SK-N-SH (cell line): ENCODE results near the gene CHRNE. TPM values are rescaled to one million over a fixed set of nuclear protein-coding genes. Genes with fewer than 3 reads are reported as not detected.
"Not testable (repeated sequence)": the region's sequence is repeated elsewhere in the genome, so short reads cannot be mapped to it uniquely, and the experiment has no call there.

Experiments used
- CTCF ChIA-PET: fragments of 300-600, 350-600 bp; formaldehyde crosslinking; extraction: SDS; loops from one replicate; lab custom pipeline; 2021; lab: Yijun Ruan, JAX
- POLR2A ChIA-PET: fragments of 350-600 bp; sonication (Branson Sonifier 250); formaldehyde crosslinking; extraction: SDS; loops from one replicate; lab custom pipeline; 2020; ENCODE audit warnings: antibody characterized with exemption, inconsistent platforms; lab: Yijun Ruan, JAX
- DNase-seq: peaks from one replicate; pipeline ENCODE4 v3.0.0; 2012
- H2AFZ ChIP-seq: fragments of 200-600 bp; sonication (generic); 2 replicates; pipeline ENCODE4 v1.8.1; 2016; ENCODE audit warnings: antibody characterized with exemption, mild to moderate bottlenecking, low read depth
- H3F3A ChIP-seq: fragments of 200-600 bp; sonication (generic); replicated peaks from 2 replicates; pipeline ENCODE3; 2016; ENCODE audit warnings: antibody characterized with exemption, mild to moderate bottlenecking; ENCODE audit not compliant: insufficient read depth
- H3K27ac ChIP-seq, 2 experiments: fragments of 200-500 bp in 1 of 2; fragments of 200-600 bp in 1 of 2; sonication (Bioruptor generic) in 1 of 2; sonication (generic), shearing (Covaris generic) in 1 of 2; 2 replicates each; pipeline versions ENCODE4 v1.5.1 to v1.6.1; 2014 to 2016; ENCODE audit warnings: low read depth in 2 of 2, inconsistent platforms in 1 of 2, low read length in 1 of 2, mild to moderate bottlenecking in 1 of 2, mixed read lengths in 1 of 2
- H3K27me3 ChIP-seq: fragments of 200-600 bp; sonication (generic), shearing (Covaris generic); 2 replicates; pipeline ENCODE4 v1.6.1; 2016; ENCODE audit warnings: mixed run types; ENCODE audit not compliant: insufficient read depth
- H3K36me3 ChIP-seq, 2 experiments: fragments of 200-500 bp in 1 of 2; fragments of 200-600 bp in 1 of 2; sonication (Bioruptor generic) in 1 of 2; sonication (generic) in 1 of 2; replicated peaks in 1 of 2; 2 replicates each; pipeline versions ENCODE3 to v1.5.1; 2014 to 2016; ENCODE audit warnings: low read length in 1 of 2, mild to moderate bottlenecking in 1 of 2; ENCODE audit not compliant: insufficient read depth in 2 of 2, control insufficient read depth in 1 of 2
- H3K4me1 ChIP-seq, 2 experiments: fragments of 200-500 bp in 1 of 2; fragments of 200-600 bp in 1 of 2; sonication (Bioruptor generic) in 1 of 2; sonication (generic), shearing (Covaris generic) in 1 of 2; 2 replicates each; pipeline versions ENCODE4 v1.5.1 to v1.6.1; 2014 to 2016; ENCODE audit warnings: low read depth in 1 of 2, low read length in 1 of 2, mixed run types in 1 of 2; ENCODE audit not compliant: insufficient read depth in 2 of 2, control insufficient read depth in 1 of 2
- H3K4me2 ChIP-seq: fragments of 200-600 bp; sonication (generic), shearing (Covaris generic); 2 replicates; pipeline ENCODE4 v1.6.1; 2017; ENCODE audit warnings: mixed run types
- H3K4me3 ChIP-seq, 2 experiments: fragments of 200-500 bp in 1 of 2; fragments of 200-600 bp in 1 of 2; sonication (Bioruptor generic) in 1 of 2; sonication (generic), shearing (Covaris generic) in 1 of 2; 2 replicates each; pipeline versions ENCODE4 v1.5.1 to v1.8.1; 2014 to 2016; ENCODE audit warnings: low read depth in 2 of 2, inconsistent platforms in 1 of 2, low read length in 1 of 2, mild to moderate bottlenecking in 1 of 2, mixed read lengths in 1 of 2, moderate library complexity in 1 of 2
- H3K79me2 ChIP-seq: fragments of 200-600 bp; sonication (generic); 2 replicates; pipeline ENCODE4 v1.8.1; 2017; ENCODE audit warnings: mild to moderate bottlenecking; ENCODE audit not compliant: insufficient read depth
- H3K9ac ChIP-seq: fragments of 200-600 bp; sonication (generic); 2 replicates; pipeline ENCODE4 v1.6.1; 2017; ENCODE audit warnings: mixed run types
- H3K9me2 ChIP-seq: fragments of 200-600 bp; sonication (generic); 2 replicates; pipeline ENCODE4 v1.6.1; 2017; ENCODE audit warnings: mixed run types
- H3K9me3 ChIP-seq: fragments of 200-600 bp; sonication (generic); 2 replicates; pipeline ENCODE4 v1.6.1; 2017; ENCODE audit warnings: mixed run types, mild to moderate bottlenecking, moderate library complexity
- H4K20me1 ChIP-seq: fragments of 200-600 bp; sonication (generic); 2 replicates; pipeline ENCODE4 v1.6.1; 2017; ENCODE audit warnings: mild to moderate bottlenecking, mixed run types; ENCODE audit not compliant: insufficient read depth
- CTCF ChIP-seq: fragments of 200-600 bp; sonication (generic); IDR thresholded peaks from 2 replicates; pipeline ENCODE4 v1.6.1; 2017; ENCODE audit warnings: antibody characterized with exemption, mild to moderate bottlenecking, moderate library complexity
- EZH2phosphoT487 ChIP-seq: fragments of 200-600 bp; sonication (generic); IDR thresholded peaks from 2 replicates; pipeline ENCODE4 v1.6.1; 2017; ENCODE audit warnings: low read depth, mixed run types, mild to moderate bottlenecking, antibody characterized with exemption, moderate library complexity, borderline replicate concordance
- FOXJ3 ChIP-seq: sonication (generic); formaldehyde crosslinking; IDR thresholded peaks from 2 replicates; pipeline ENCODE4 v1.5.1; 2020; ENCODE audit warnings: mild to moderate bottlenecking, missing genetic modification reagents
- FOXM1 ChIP-seq: IDR thresholded peaks from 2 replicates; pipeline ENCODE4 v1.4.0; 2012; ENCODE audit warnings: low read depth, mild to moderate bottlenecking
- JUND ChIP-seq: IDR thresholded peaks from 2 replicates; pipeline ENCODE4 v1.4.0; 2012
- MAX ChIP-seq: IDR thresholded peaks from 2 replicates; pipeline ENCODE4 v1.4.0; 2012; ENCODE audit warnings: low read depth
- PBX3 ChIP-seq: IDR thresholded peaks from 2 replicates; pipeline ENCODE4; 2012
- POLR2AphosphoS5 ChIP-seq: IDR thresholded peaks from 2 replicates; pipeline ENCODE4 v1.6.1; 2012; ENCODE audit warnings: low read depth, low read length
- RAD21 ChIP-seq: IDR thresholded peaks from 2 replicates; pipeline ENCODE4 v1.6.1; 2012; ENCODE audit warnings: mild to moderate bottlenecking, low read length
- RCOR1 ChIP-seq: fragments of 150-350 bp; IDR thresholded peaks from 2 replicates; pipeline ENCODE4 v1.6.1; 2017; ENCODE audit warnings: antibody characterized with exemption, low read length
- TAF1 ChIP-seq: IDR thresholded peaks from 2 replicates; pipeline ENCODE4 v1.6.1; 2012; ENCODE audit warnings: low read depth, mild to moderate bottlenecking, low read length, moderate library complexity, borderline replicate concordance
- TCF12 ChIP-seq: IDR thresholded peaks from 2 replicates; pipeline ENCODE4 v1.4.0; 2012
- USF2 ChIP-seq: fragments of 150-350 bp; IDR thresholded peaks from 2 replicates; pipeline ENCODE4 v1.6.1; 2017; ENCODE audit warnings: antibody characterized with exemption, low read length, low read depth, borderline replicate concordance
- WGBS: methylation state at CpG from one replicate; pipeline ENCODE4 v1.1.6; 2017; ENCODE audit warnings: low lambda C conversion rate; 5-methylcytosine and 5-hydroxymethylcytosine counted together
- polyA plus RNA-seq, 3 experiments: library from polyadenylated mRNA; depleted of rRNA; stranded (reverse); fragments of >200 nt; gene quantifications; 2 replicates each; pipeline ENCODE4 v1.2.3, GENCODE V29; 2012

Gene CHRNE
- polyA plus RNA-seq, 1 of the 3 experiments (the other 2 are of a cell fraction): 0.71 TPM

GRCh38 chr17:4908711-4909496 lies 6.0 kb upstream of the CHRNE start (continued):
- TF ChIP-seq EZH2phosphoT487 (no peak), USF2 (no peak), MAX (no peak), RAD21 (peak; percentile 86), CTCF (peak; percentile 82), FOXJ3 (CRISPR knock-in tag) (peak; percentile 11; the same call in 1 of the 2 replicates), FOXM1 (no peak), RCOR1 (no peak)

- Histone ChIP-seq H3K36me3 (no peaks in the 10 kb centered on the region), H4K20me1 (no peaks in the 10 kb centered on the region), H3F3A (peaks cover 3% of the 10 kb centered on the region), H2AFZ (no peak overlapping the region), H3K9me2 (no peaks in the 10 kb centered on the region), H3K4me1 (peaks cover 0 to 13% of the 10 kb centered on the region in 2 experiments; a peak in 1 of 4 replicates), H3K4me3 (no peak overlapping the region), H3K79me2 (no peaks in the 10 kb centered on the region), H3K9ac (no peak overlapping the region), H3K4me2 (no peak overlapping the region), H3K27ac (peak overlapping the region in 1 of 2 experiments; percentile 1; a peak in 1 of 4 replicates), H3K9me3 (no peaks in the 10 kb centered on the region), H3K27me3 (no peaks in the 10 kb centered on the region)
- TF ChIP-seq USF2 (no peak), TAF1 (no peak), POLR2AphosphoS5 (no peak), PBX3 (no peak), TCF12 (no peak), JUND (no peak)
- peak; percentile 45 for DNase-seq
- 75% methylated on average over 10 of the region's 10 CpGs for WGBS
- POLR2A ChIA-PET: interaction anchor here (1.0 to 1.7 kb wide), 5 partner anchors 11 to 62 kb away, joined by 3 to 18 read pairs (median 5); partner anchors contain the start of genes RNF167, SLC25A11 and SPAG7
- CTCF ChIA-PET: interaction anchor here (0.6 to 3.0 kb wide), 40 partner anchors 9 to 311 kb away, joined by 3 to 35 read pairs (median 5); partner anchors contain the start of genes C17orf107, CAMTA2, ENO3 and PLD2
Measured at GRCh38 chr17:4908301-4908700, 5.4 kb upstream of the CHRNE start.

GRCh38 chr17:4906642-4907041 lies 3.7 kb upstream of the CHRNE start:
- H3K9me2 ChIP-seq, H3F3A ChIP-seq, H3K4me3 ChIP-seq, H3K27me3 ChIP-seq, POLR2A ChIA-PET, H2AFZ ChIP-seq, H3K9ac ChIP-seq, H3K79me2 ChIP-seq, H3K9me3 ChIP-seq, H3K27ac ChIP-seq, DNase-seq, H4K20me1 ChIP-seq, H3K4me2 ChIP-seq, H3K36me3 ChIP-seq: not testable (repeated sequence)
- CTCF ChIA-PET: interaction anchor here (1.6 kb wide), 1 partner anchor 81 kb away, joined by 4 read pairs; the partner anchor contains the start of gene CAMTA2
- H3K4me1 ChIP-seq: peaks cover 0 to 21% of the 10 kb centered on the region in 2 experiments; a peak in 1 of 4 replicates
